Measurements from ENCODE around the gene UIMC1.
"Not testable (repeated sequence)": the region's sequence is repeated elsewhere in the genome, so short reads cannot be mapped to it uniquely, and the experiment has no call there.

Gene UIMC1

GRCh38 chr5:176876506-176877431, 129.8 kb downstream of the UIMC1 start:
- H3K4me3 ChIP-seq (ENCODE audit: low read depth, low read length), result no peak overlapping the region
- no peak for TF ChIP-seq CTCF (IDR thresholded peaks at IDR 0.05; ENCODE audit: low read depth, low read length, missing control alignments)
- no peak for DNase-seq (ENCODE audit: low read depth)

- no peak for DNase-seq (ENCODE audit: low read depth)
- no peak for TF ChIP-seq CTCF (IDR thresholded peaks at IDR 0.05; ENCODE audit: low read depth, low read length, missing control alignments)
- H3K4me3 ChIP-seq (ENCODE audit: low read depth, low read length), result no peak overlapping the region
Observed at GRCh38 chr5:176875783-176876505, 130.6 kb downstream of the UIMC1 start.

GRCh38 chr5:176875014-176875550, 131.5 kb downstream of the UIMC1 start:
- TF ChIP-seq CTCF (IDR thresholded peaks at IDR 0.05; ENCODE audit: low read depth, low read length, missing control alignments), result no peak
- DNase-seq (ENCODE audit: low read depth), result no peak
- no peak overlapping the region for H3K4me3 ChIP-seq (ENCODE audit: low read depth, low read length)

GRCh38 chr5:176874198-176874780, 132.3 kb downstream of the UIMC1 start:
- H3K4me3 ChIP-seq (ENCODE audit: low read depth, low read length), result no peak overlapping the region
- no peak for TF ChIP-seq CTCF (IDR thresholded peaks at IDR 0.05; ENCODE audit: low read depth, low read length, missing control alignments)
- DNase-seq (ENCODE audit: low read depth), result no peak

GRCh38 chr5:176873541-176874172, 132.9 kb downstream of the UIMC1 start:
- no peak for DNase-seq (ENCODE audit: low read depth)
- H3K4me3 ChIP-seq (ENCODE audit: low read depth, low read length), result no peak overlapping the region
- TF ChIP-seq CTCF (IDR thresholded peaks at IDR 0.05; ENCODE audit: low read depth, low read length, missing control alignments), result no peak

- DNase-seq (ENCODE audit: low read depth); H3K4me3 ChIP-seq (ENCODE audit: low read depth, low read length): not testable (repeated sequence)
Observed at GRCh38 chr5:176873011-176873410, 133.6 kb downstream of the UIMC1 start.

GRCh38 chr5:176872586-176872985, 134.0 kb downstream of the UIMC1 start:
- not testable (repeated sequence) for DNase-seq (ENCODE audit: low read depth); H3K4me3 ChIP-seq (ENCODE audit: low read depth, low read length)

GRCh38 chr5:176870644-176871043, 135.9 kb downstream of the UIMC1 start:
- not testable (repeated sequence) for DNase-seq (ENCODE audit: low read depth); H3K4me3 ChIP-seq (ENCODE audit: low read depth, low read length)
